Ishikawa (cell line): ENCODE results near the gene TMEM132A.

Source experiments
- RAD21 ChIP-seq: IDR thresholded peaks from 2 replicates; pipeline ENCODE4 v1.6.1; 2012; ENCODE audit warnings: low read depth
- USF1 ChIP-seq: IDR thresholded peaks from 2 replicates; pipeline ENCODE4 v1.6.1; 2012

GRCh38 chr11:60933416-60934123 is 9.3 kb downstream of the TMEM132A start:
- TF ChIP-seq USF1 (no peak), RAD21 (no peak)
